ENCODE data around the gene PDXK. TPM values are rescaled to one million over a fixed set of nuclear protein-coding genes. Genes with fewer than 3 reads are reported as not detected.
A peak's percentile ranks its signal among the peaks of the same experiment; 100 is the strongest.
"Not testable (repeated sequence)": the region's sequence is repeated elsewhere in the genome, so short reads cannot be mapped to it uniquely, and the experiment has no call there.

The PDXK gene
- total RNA-seq, 1 donor from 2014 or later, result 54.0 TPM

- H2AFZ ChIP-seq (replicated peaks), result no peak overlapping the region
- no peak overlapping the region for H3K27ac Mint-ChIP-seq
- no peaks in the 10 kb centered on the region for H3K36me3 ChIP-seq
- H3K4me3 Mint-ChIP-seq, result no peak overlapping the region
- no peak overlapping the region for H3K4me2 ChIP-seq
- H3K9me3 Mint-ChIP-seq, result no peaks in the 10 kb centered on the region
- peaks cover 19% of the 10 kb centered on the region for H3K36me3 Mint-ChIP-seq
- no peaks in the 10 kb centered on the region for H4K20me1 ChIP-seq (ENCODE audit: low read depth)
- H3K4me1 ChIP-seq, result no peaks in the 10 kb centered on the region
- no peaks in the 10 kb centered on the region for H3K79me2 ChIP-seq (ENCODE audit: low read depth)
- H3K27me3 ChIP-seq, result no peaks in the 10 kb centered on the region
- peaks cover 12% of the 10 kb centered on the region for H3K4me1 Mint-ChIP-seq
- H3K9ac ChIP-seq, result no peak overlapping the region
- no peak for DNase-seq (ENCODE audit: low spot score)
- no peaks in the 10 kb centered on the region for H3K9me3 ChIP-seq (ENCODE audit: low read depth)
- H3K27me3 Mint-ChIP-seq (ENCODE audit: insufficient read depth, low read depth), result no peaks in the 10 kb centered on the region
- TF ChIP-seq EZH2 (IDR thresholded peaks at IDR 0.05) (no peak), CTCF (IDR thresholded peaks at IDR 0.05) (no peak), EZH2phosphoT487 (IDR thresholded peaks at IDR 0.05) (no peak)
- H3K27ac ChIP-seq, result no peak overlapping the region
- no peaks in the 10 kb centered on the region for H3F3A ChIP-seq (ENCODE audit: low read depth)
- no peak overlapping the region for H3K4me3 ChIP-seq
Observed at GRCh38 chr21:43694437-43695079, 24.4 kb upstream of the PDXK start.

GRCh38 chr21:43696214-43696613 lies 22.7 kb upstream of the PDXK start:
- no peak overlapping the region for H3K27ac Mint-ChIP-seq
- H4K20me1 ChIP-seq (ENCODE audit: low read depth), result no peaks in the 10 kb centered on the region
- H3K27ac ChIP-seq, result no peak overlapping the region

DNA sequence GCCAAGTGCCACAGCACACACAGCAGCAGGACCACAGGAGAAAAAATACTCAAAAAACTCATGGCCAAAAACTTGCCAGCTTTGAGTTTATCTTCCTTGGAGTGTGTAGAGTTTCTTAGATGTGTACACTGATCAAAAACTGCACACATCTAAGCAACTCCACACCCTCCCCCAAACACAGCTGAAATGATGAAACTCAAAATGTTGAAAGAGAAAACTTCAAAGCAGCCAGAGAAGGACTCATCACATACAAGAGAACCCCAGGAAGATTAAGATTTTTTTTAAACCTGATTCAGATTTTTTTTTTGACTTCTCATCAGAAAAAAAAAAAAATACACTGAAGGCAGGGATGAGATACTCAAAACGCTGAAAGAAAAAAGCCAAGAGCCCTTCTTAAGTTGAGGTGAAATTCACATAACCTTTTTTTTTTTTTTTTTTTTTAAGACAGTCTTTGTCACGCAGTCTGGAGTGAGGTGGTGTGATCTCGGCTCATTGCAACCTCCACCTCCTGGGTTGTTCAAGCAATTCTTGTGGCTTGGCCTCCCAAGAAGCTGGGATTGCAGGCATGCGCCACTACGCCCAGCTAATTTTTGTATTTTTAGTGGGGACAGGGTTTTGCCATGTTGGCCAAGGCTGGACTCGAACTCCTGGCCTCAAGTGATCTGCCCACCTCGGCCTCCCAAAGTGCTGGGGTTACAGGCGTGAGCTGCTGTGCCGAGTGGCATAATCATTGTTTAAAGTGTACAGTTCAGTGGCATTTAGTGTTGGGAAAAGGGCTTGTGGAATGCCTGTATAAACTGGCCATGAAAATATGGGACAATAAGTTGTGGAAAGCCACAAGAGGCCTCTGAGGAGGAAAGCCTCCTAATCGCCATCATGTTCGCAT lies 20.9 kb upstream of the PDXK start:
- Histone ChIP-seq H3K4me1 (peaks cover 9% of the 10 kb centered on the region), H3K27me3 (no peaks in the 10 kb centered on the region), H3K27ac (no peak overlapping the region), H3K4me3 (no peak overlapping the region), H3K9me3 (ENCODE audit: low read depth) (no peaks in the 10 kb centered on the region), H2AFZ (replicated peaks) (no peak overlapping the region), H3K9ac (peak overlapping the region; percentile 20), H3F3A (ENCODE audit: low read depth) (peaks cover 7% of the 10 kb centered on the region), H4K20me1 (ENCODE audit: low read depth) (no peaks in the 10 kb centered on the region), H3K36me3 (no peaks in the 10 kb centered on the region), H3K4me2 (no peak overlapping the region), H3K79me2 (ENCODE audit: low read depth) (no peaks in the 10 kb centered on the region)
- Mint-ChIP-seq H3K36me3 (peaks cover 10% of the 10 kb centered on the region), H3K4me3 (no peak overlapping the region), H3K27ac (no peak overlapping the region), H3K4me1 (peaks cover 28% of the 10 kb centered on the region), H3K9me3 (no peaks in the 10 kb centered on the region), H3K27me3 (ENCODE audit: insufficient read depth, low read depth) (peaks cover 3% of the 10 kb centered on the region)
- DNase-seq (ENCODE audit: low spot score), result no peak
- no peak for TF ChIP-seq CTCF (IDR thresholded peaks at IDR 0.05)
- TF ChIP-seq EZH2 (IDR thresholded peaks at IDR 0.05), result no peak
- TF ChIP-seq EZH2phosphoT487 (IDR thresholded peaks at IDR 0.05), result no peak

More at GRCh38 chr21:43696214-43696613, 22.7 kb upstream of the PDXK start:
- no peaks in the 10 kb centered on the region for H3K79me2 ChIP-seq (ENCODE audit: low read depth)
- H3K9ac ChIP-seq, result no peak overlapping the region
- no peak for DNase-seq (ENCODE audit: low spot score)
- H2AFZ ChIP-seq (replicated peaks), result no peak overlapping the region
- peaks cover 20% of the 10 kb centered on the region for H3K4me1 Mint-ChIP-seq
- no peaks in the 10 kb centered on the region for H3K36me3 ChIP-seq
- peaks cover 13% of the 10 kb centered on the region for H3K36me3 Mint-ChIP-seq
- peaks cover 3% of the 10 kb centered on the region for H3F3A ChIP-seq (ENCODE audit: low read depth)
- H3K4me2 ChIP-seq, result no peak overlapping the region
- no peak overlapping the region for H3K4me3 ChIP-seq
- no peaks in the 10 kb centered on the region for H3K9me3 Mint-ChIP-seq
- H3K27me3 ChIP-seq, result no peaks in the 10 kb centered on the region
- H3K4me3 Mint-ChIP-seq, result no peak overlapping the region
- TF ChIP-seq EZH2phosphoT487 (IDR thresholded peaks at IDR 0.05), result no peak
- no peak for TF ChIP-seq EZH2 (IDR thresholded peaks at IDR 0.05)
- no peak for TF ChIP-seq CTCF (IDR thresholded peaks at IDR 0.05)
- no peaks in the 10 kb centered on the region for H3K4me1 ChIP-seq
- H3K27me3 Mint-ChIP-seq (ENCODE audit: insufficient read depth, low read depth), result no peaks in the 10 kb centered on the region
- no peaks in the 10 kb centered on the region for H3K9me3 ChIP-seq (ENCODE audit: low read depth)

GRCh38 chr21:43699492-43699777 lies 19.5 kb upstream of the PDXK start:
- not testable (repeated sequence) for H3K4me3 Mint-ChIP-seq; H3K27ac ChIP-seq; DNase-seq (ENCODE audit: low spot score); H3K27me3 Mint-ChIP-seq (ENCODE audit: insufficient read depth, low read depth); H4K20me1 ChIP-seq (ENCODE audit: low read depth); H3K79me2 ChIP-seq (ENCODE audit: low read depth); H3K4me2 ChIP-seq; H3K4me3 ChIP-seq; H3K36me3 ChIP-seq; H2AFZ ChIP-seq (replicated peaks); H3K9ac ChIP-seq; H3K9me3 ChIP-seq (ENCODE audit: low read depth); H3K27ac Mint-ChIP-seq; H3K27me3 ChIP-seq; H3K36me3 Mint-ChIP-seq; H3K9me3 Mint-ChIP-seq
- peaks cover 35% of the 10 kb centered on the region for H3K4me1 Mint-ChIP-seq
- peaks cover 15% of the 10 kb centered on the region for H3K4me1 ChIP-seq
- peaks cover 16% of the 10 kb centered on the region for H3F3A ChIP-seq (ENCODE audit: low read depth)
